HEK293T (cell line): Measurements from ENCODE around the gene SYCE1L.

Experiments used
- BHLHE40 ChIP-seq: fragments of 450-650 bp; IDR thresholded peaks from 2 replicates; pipeline ENCODE4 v1.6.1; 2016; ENCODE audit warnings: mild to moderate bottlenecking, moderate library complexity, borderline replicate concordance
- CTBP1 ChIP-seq: fragments of 450-650 bp; IDR thresholded peaks from 2 replicates; pipeline ENCODE4 v1.6.1; 2016; ENCODE audit warnings: borderline replicate concordance
- ELF4 ChIP-seq: fragments of 450-650 bp; IDR thresholded peaks from 2 replicates; pipeline ENCODE4 v1.6.1; 2017; ENCODE audit warnings: antibody characterized with exemption
- FOXA1 ChIP-seq: fragments of 450-650 bp; IDR thresholded peaks from 2 replicates; pipeline ENCODE4 v1.6.1; 2016; ENCODE audit warnings: mild to moderate bottlenecking
- FOXM1 ChIP-seq: fragments of 450-650 bp; IDR thresholded peaks from 2 replicates; pipeline ENCODE4 v1.6.1; 2017; ENCODE audit warnings: mild to moderate bottlenecking, borderline replicate concordance
- HDGF ChIP-seq: fragments of 450-650 bp; IDR thresholded peaks from 2 replicates; pipeline ENCODE4 v1.6.1; 2017; ENCODE audit warnings: antibody characterized with exemption, borderline replicate concordance
- LEF1 ChIP-seq: fragments of 450-650 bp; IDR thresholded peaks from 2 replicates; pipeline ENCODE4 v1.6.1; 2017; ENCODE audit warnings: mild to moderate bottlenecking, borderline replicate concordance
- NFRKB ChIP-seq: fragments of 450-650 bp; IDR thresholded peaks from 2 replicates; pipeline ENCODE4 v1.6.1; 2016; ENCODE audit warnings: mild to moderate bottlenecking, moderate library complexity
- PKNOX1 ChIP-seq: fragments of 450-650 bp; IDR thresholded peaks from 2 replicates; pipeline ENCODE4 v1.6.1; 2016
- SP1 ChIP-seq: fragments of 450-650 bp; IDR thresholded peaks from 2 replicates; pipeline ENCODE4 v1.6.1; 2017
- SUZ12 ChIP-seq: fragments of 450-650 bp; IDR thresholded peaks from 2 replicates; pipeline ENCODE4 v1.6.1; 2016; ENCODE audit warnings: mild to moderate bottlenecking
- TARDBP ChIP-seq: fragments of 450-650 bp; IDR thresholded peaks from 2 replicates; pipeline ENCODE4 v1.6.1; 2016

GRCh38 chr16:77193377-77193776 lies 5.8 kb upstream of the SYCE1L start:
- TF ChIP-seq BHLHE40 (no peak), SUZ12 (no peak), FOXA1 (no peak), CTBP1 (no peak), PKNOX1 (no peak), FOXM1 (no peak), SP1 (no peak), NFRKB (no peak), LEF1 (no peak), HDGF (no peak), TARDBP (no peak), ELF4 (no peak)
